H9 (cell line): ENCODE results near the gene ARHGEF38. TPM values are rescaled to one million over a fixed set of nuclear protein-coding genes. Genes with fewer than 3 reads are reported as not detected.
A peak's percentile ranks its signal among the peaks of the same experiment; 100 is the strongest.

ENCODE experiments used
- DNase-seq: peaks from one replicate; pipeline ENCODE4 v3.0.0-alpha.2; 2017
- H2AFZ ChIP-seq: one replicate; pipeline ENCODE4 v1.6.1; 2013; ENCODE audit warnings: mild to moderate bottlenecking, low read length, control low read depth, moderate library complexity
- H2AK5ac ChIP-seq: 2 replicates; pipeline ENCODE4 v1.6.1; 2013; ENCODE audit warnings: low read length, control low read depth, mixed read lengths; ENCODE audit not compliant: insufficient read length
- H2BK120ac ChIP-seq: one replicate; pipeline ENCODE4 v1.6.1; 2013; ENCODE audit warnings: low read depth, mild to moderate bottlenecking, low read length, control low read depth, inconsistent platforms; ENCODE audit not compliant: poor library complexity, severe bottlenecking
- H2BK12ac ChIP-seq: 2 replicates; pipeline ENCODE4 v1.6.1; 2013; ENCODE audit warnings: low read length, control low read depth, mixed read lengths, low read depth; ENCODE audit not compliant: insufficient read length
- H2BK15ac ChIP-seq: 2 replicates; pipeline ENCODE4 v1.6.1; 2013; ENCODE audit warnings: low read depth, low read length, control low read depth
- H2BK20ac ChIP-seq: one replicate; pipeline ENCODE4 v1.6.1; 2013; ENCODE audit warnings: low read depth, mild to moderate bottlenecking, low read length, control low read depth, inconsistent platforms; ENCODE audit not compliant: poor library complexity, severe bottlenecking
- H2BK5ac ChIP-seq: 2 replicates; pipeline ENCODE4 v1.6.1; 2013; ENCODE audit warnings: low read length, control low read depth, mixed read lengths; ENCODE audit not compliant: insufficient read length
- H3K14ac ChIP-seq: 2 replicates; pipeline ENCODE4 v1.6.1; 2013; ENCODE audit warnings: low read length, control low read depth; ENCODE audit not compliant: insufficient read depth
- H3K18ac ChIP-seq: 2 replicates; pipeline ENCODE4 v1.6.1; 2013; ENCODE audit warnings: low read depth, mild to moderate bottlenecking, mixed read lengths, low read length, control low read depth; ENCODE audit not compliant: insufficient read length
- H3K23ac ChIP-seq: 2 replicates; pipeline ENCODE4 v1.6.1; 2013; ENCODE audit warnings: low read length, control low read depth, mixed read lengths, low read depth; ENCODE audit not compliant: insufficient read length
- H3K23me2 ChIP-seq: 2 replicates; pipeline ENCODE4 v1.6.1; 2013; ENCODE audit warnings: low read depth, mild to moderate bottlenecking, mixed read lengths, low read length, control low read depth; ENCODE audit not compliant: insufficient read length, poor library complexity, severe bottlenecking
- H3K27ac ChIP-seq: 2 replicates; pipeline ENCODE4 v1.5.1; 2013; ENCODE audit warnings: low read length, control low read depth, mixed read lengths, low read depth; ENCODE audit not compliant: insufficient read length
- H3K27me3 ChIP-seq: 2 replicates; pipeline ENCODE4 v1.6.1; 2013; ENCODE audit warnings: low read length, control low read depth, inconsistent platforms; ENCODE audit not compliant: insufficient read depth
- H3K4ac ChIP-seq: 2 replicates; pipeline ENCODE4 v1.6.1; 2013; ENCODE audit warnings: low read depth, mild to moderate bottlenecking, control low read depth, inconsistent platforms, low read length, moderate library complexity
- H3K4me1 ChIP-seq: 2 replicates; pipeline ENCODE4 v1.6.1; 2013; ENCODE audit warnings: low read length, control low read depth, inconsistent platforms; ENCODE audit not compliant: insufficient read depth
- H3K4me2 ChIP-seq: 2 replicates; pipeline ENCODE4 v1.6.1; 2013; ENCODE audit warnings: low read length, control low read depth, mixed read lengths; ENCODE audit not compliant: insufficient read length, insufficient read depth
- H3K56ac ChIP-seq: 2 replicates; pipeline ENCODE4 v1.6.1; 2013; ENCODE audit warnings: low read depth, mild to moderate bottlenecking, mixed read lengths, low read length, control low read depth; ENCODE audit not compliant: insufficient read length
- H3K79me1 ChIP-seq: 2 replicates; pipeline ENCODE4 v1.6.1; 2013; ENCODE audit warnings: low read depth, mild to moderate bottlenecking, moderate library complexity, low read length, control low read depth, inconsistent platforms; ENCODE audit not compliant: insufficient read depth, poor library complexity, severe bottlenecking
- H3K79me2 ChIP-seq: 2 replicates; pipeline ENCODE4 v1.6.1; 2013; ENCODE audit warnings: low read length, control low read depth, inconsistent platforms; ENCODE audit not compliant: insufficient read depth
- H3K9ac ChIP-seq: 2 replicates; pipeline ENCODE4 v1.6.1; 2013; ENCODE audit warnings: low read length, control low read depth, mixed read lengths; ENCODE audit not compliant: insufficient read length; ENCODE audit errors: extremely low read depth
- H3K9me3 ChIP-seq: one replicate; pipeline ENCODE4 v1.6.1; 2013; ENCODE audit warnings: low read depth, low read length, inconsistent platforms; ENCODE audit not compliant: control insufficient read depth
- H3T11ph ChIP-seq: one replicate; pipeline ENCODE4 v1.6.1; 2013; ENCODE audit warnings: mild to moderate bottlenecking, low read length, control low read depth, inconsistent platforms
- H4K20me1 ChIP-seq: one replicate; pipeline ENCODE4 v1.6.1; 2013; ENCODE audit not compliant: control insufficient read depth, insufficient read length, insufficient read depth
- H4K5ac ChIP-seq: 2 replicates; pipeline ENCODE4 v1.6.1; 2013; ENCODE audit warnings: low read depth, mild to moderate bottlenecking, mixed read lengths, low read length, control low read depth; ENCODE audit not compliant: insufficient read length
- H4K8ac ChIP-seq: replicated peaks from 2 replicates; pipeline ENCODE4 v1.6.1; 2013; ENCODE audit warnings: low read length, control low read depth, mixed read lengths, low read depth; ENCODE audit not compliant: insufficient read length
- H4K91ac ChIP-seq: 2 replicates; pipeline ENCODE4 v1.6.1; 2013; ENCODE audit warnings: low read depth, mild to moderate bottlenecking, moderate library complexity, mixed read lengths, low read length, control low read depth; ENCODE audit not compliant: insufficient read length
- H3K27ac Mint-ChIP-seq, 3 experiments: 2 replicates in 2 of 3; 3 replicates in 1 of 3; pipeline ENCODE4 v1.8.0; 2020 to 2021; ENCODE audit warnings: mixed read lengths in 3 of 3, mild to moderate bottlenecking in 1 of 3, moderate library complexity in 1 of 3
- H3K27me3 Mint-ChIP-seq: 2 replicates; pipeline ENCODE4 v1.8.0; 2021; ENCODE audit warnings: low read depth, mild to moderate bottlenecking, moderate library complexity, mixed read lengths
- H3K36me3 Mint-ChIP-seq, 3 experiments: 2 replicates in 2 of 3; 3 replicates in 1 of 3; pipeline ENCODE4 v1.8.0; 2020 to 2021; ENCODE audit warnings: low read depth in 3 of 3, mixed read lengths in 3 of 3; ENCODE audit not compliant: insufficient read depth in 1 of 3
- H3K4me1 Mint-ChIP-seq, 2 experiments: 2 replicates each; pipeline ENCODE4 v1.8.0; 2020; ENCODE audit warnings: mixed read lengths in 2 of 2
- H3K4me3 Mint-ChIP-seq, 2 experiments: 2 replicates in 1 of 2; 3 replicates in 1 of 2; pipeline ENCODE4 v1.8.0; 2020 to 2021; ENCODE audit warnings: mild to moderate bottlenecking in 2 of 2, mixed read lengths in 2 of 2, moderate library complexity in 1 of 2
- H3K9me3 Mint-ChIP-seq, 2 experiments: 2 replicates in 1 of 2; 3 replicates in 1 of 2; pipeline ENCODE4 v1.8.0; 2020; ENCODE audit warnings: mild to moderate bottlenecking in 2 of 2, mixed read lengths in 2 of 2, moderate library complexity in 1 of 2
- CTCF ChIP-seq: fragments of 200-600 bp; sonication (generic); conservative IDR thresholded peaks from 3 replicates; pipeline ENCODE4 v1.8.0; 2021; ENCODE audit warnings: antibody characterized with exemption, mild to moderate bottlenecking
- WGBS: extraction: QIAGEN DNeasy Blood & Tissue Kit; methylation state at CpG from one replicate; pipeline ENCODE4 v1.1.7; 2013; ENCODE audit warnings: missing lambda C conversion rate, low lambda C conversion rate, mixed read lengths; ENCODE audit not compliant: insufficient read length; ENCODE audit errors: extremely low coverage; 5-methylcytosine and 5-hydroxymethylcytosine counted together
- total RNA-seq: library from RNA; stranded (reverse); gene quantifications from 2 replicates; pipeline ENCODE4 v1.2.1, GENCODE V29; 2021

ARHGEF38 gene
- total RNA-seq, 1 experiment from 2014 or later: not detected

GRCh38 chr4:105666693-105667092 is 114.3 kb downstream of the ARHGEF38 start:
- H3K27ac ChIP-seq: no peak overlapping the region
- Mint-ChIP-seq H3K4me3 (no peak overlapping the region), H3K27ac (no peak overlapping the region), H3K9me3 (no peaks in the 10 kb centered on the region), H3K36me3 (no peaks in the 10 kb centered on the region), H3K27me3 (peaks cover 3% of the 10 kb centered on the region), H3K4me1 (no peaks in the 10 kb centered on the region)
- H3T11ph ChIP-seq: no peak overlapping the region
- DNase-seq: no peak
- no peak overlapping the region for H2BK20ac ChIP-seq
- H4K5ac ChIP-seq: no peak overlapping the region
- H3K4me1 ChIP-seq: no peaks in the 10 kb centered on the region
- H3K9ac ChIP-seq: no peak overlapping the region
- H3K18ac ChIP-seq: no peak overlapping the region
- no peaks in the 10 kb centered on the region for H3K23me2 ChIP-seq
- no peak overlapping the region for H4K8ac ChIP-seq
- H2BK120ac ChIP-seq: no peak overlapping the region
- no peaks in the 10 kb centered on the region for H3K79me1 ChIP-seq
- no peak overlapping the region for H3K4ac ChIP-seq
- H3K79me2 ChIP-seq: no peaks in the 10 kb centered on the region
- no peaks in the 10 kb centered on the region for H4K20me1 ChIP-seq
- peak; percentile 60 for TF ChIP-seq CTCF
- no peak overlapping the region for H3K4me2 ChIP-seq
- H2BK5ac ChIP-seq: no peak overlapping the region
- H3K23ac ChIP-seq: no peak overlapping the region
- H3K56ac ChIP-seq: no peak overlapping the region
- H2BK15ac ChIP-seq: no peak overlapping the region
- no peak overlapping the region for H2AFZ ChIP-seq
- H4K91ac ChIP-seq: no peak overlapping the region
- H3K27me3 ChIP-seq: no peaks in the 10 kb centered on the region
- H3K14ac ChIP-seq: no peak overlapping the region
- H2AK5ac ChIP-seq: no peak overlapping the region
- no CpG with 5 or more reads among the region's 5 CpGs for WGBS
- no peaks in the 10 kb centered on the region for H3K9me3 ChIP-seq
- no peak overlapping the region for H2BK12ac ChIP-seq
